ENCODE measurements around the gene ARL9.

- TF ChIP-seq CTCF (IDR thresholded peaks at IDR 0.05; ENCODE audit: poor library complexity) (no peak), EZH2 (IDR thresholded peaks at IDR 0.05; ENCODE audit: borderline replicate concordance) (no peak)
Observed at GRCh38 chr4:56505269-56506130, at the start of gene ARL9.
